Measurements from ENCODE around the gene SMYD3. TPM values are rescaled to one million over a fixed set of nuclear protein-coding genes. Genes with fewer than 3 reads are reported as not detected.

Gene SMYD3
- total and polyA plus RNA-seq, 2 donors (not counting 1 experiment from before 2014, with no cell fraction given) = 69.4 to 83.1 TPM

- no peaks in the 10 kb centered on the region for H3K4me1 ChIP-seq (ENCODE audit: control insufficient read depth, extremely low read depth, insufficient read depth, low read length)
- DNase-seq (ENCODE audit: low read depth in 2 of 2) = no peak
- no peaks in the 10 kb centered on the region for H3K36me3 ChIP-seq (ENCODE audit: control insufficient read depth, insufficient read depth, low read length)
- H3K9ac ChIP-seq (ENCODE audit: insufficient read depth, low read length) = no peak overlapping the region
- H3K4me2 ChIP-seq (ENCODE audit: extremely low read depth, insufficient read depth, low read length) = no peak overlapping the region
- no peaks in the 10 kb centered on the region for H3K79me2 ChIP-seq (ENCODE audit: control insufficient read depth, insufficient read depth, low read length)
- H3K27me3 ChIP-seq (ENCODE audit: control insufficient read depth, insufficient read depth, low read length) = no peaks in the 10 kb centered on the region
- no peak overlapping the region for H2AFZ ChIP-seq (ENCODE audit: low read length)
- H3K4me3 ChIP-seq (replicated peaks in 1 of 4; ENCODE audit: control extremely low read depth in 1 of 4, insufficient read depth in 1 of 4, low read depth in 3 of 4, low read length in 4 of 4) = no peak overlapping the region
- H4K20me1 ChIP-seq (ENCODE audit: control insufficient read depth, extremely low read depth, insufficient read depth, low read length) = no peaks in the 10 kb centered on the region
- TF ChIP-seq EZH2 (IDR thresholded peaks at IDR 0.05; ENCODE audit: low read length, missing control alignments) = no peak
- TF ChIP-seq CTCF (conservative IDR thresholded peaks at IDR 0.05 in 1 of 2, IDR thresholded peaks at IDR 0.05 in 1 of 2; ENCODE audit: low read depth in 1 of 2, low read length in 2 of 2) = no peak
- no peak overlapping the region for H3K27ac ChIP-seq (ENCODE audit: insufficient read depth, low read length)
- H3K9me3 ChIP-seq (ENCODE audit: control insufficient read depth, insufficient read depth, low read depth, low read length) = no peaks in the 10 kb centered on the region
Measured at GRCh38 chr1:246170574-246171261, 336.4 kb downstream of the SMYD3 start.

- Histone ChIP-seq H3K27me3 (ENCODE audit: control insufficient read depth, insufficient read depth, low read length) (no peaks in the 10 kb centered on the region), H3K9ac (ENCODE audit: insufficient read depth, low read length) (no peak overlapping the region), H3K4me2 (ENCODE audit: extremely low read depth, insufficient read depth, low read length) (no peak overlapping the region), H2AFZ (ENCODE audit: low read length) (no peak overlapping the region), H3K4me3 (replicated peaks in 1 of 4; ENCODE audit: control extremely low read depth in 1 of 4, insufficient read depth in 1 of 4, low read depth in 3 of 4, low read length in 4 of 4) (no peak overlapping the region), H3K9me3 (ENCODE audit: control insufficient read depth, insufficient read depth, low read depth, low read length) (no peaks in the 10 kb centered on the region), H3K4me1 (ENCODE audit: control insufficient read depth, extremely low read depth, insufficient read depth, low read length) (no peaks in the 10 kb centered on the region), H3K79me2 (ENCODE audit: control insufficient read depth, insufficient read depth, low read length) (no peaks in the 10 kb centered on the region), H3K36me3 (ENCODE audit: control insufficient read depth, insufficient read depth, low read length) (no peaks in the 10 kb centered on the region), H3K27ac (ENCODE audit: insufficient read depth, low read length) (no peak overlapping the region), H4K20me1 (ENCODE audit: control insufficient read depth, extremely low read depth, insufficient read depth, low read length) (no peaks in the 10 kb centered on the region)
- TF ChIP-seq CTCF (conservative IDR thresholded peaks at IDR 0.05 in 1 of 2, IDR thresholded peaks at IDR 0.05 in 1 of 2; ENCODE audit: low read depth in 1 of 2, low read length in 2 of 2) = no peak
- TF ChIP-seq EZH2 (IDR thresholded peaks at IDR 0.05; ENCODE audit: low read length, missing control alignments) = no peak
- DNase-seq (ENCODE audit: low read depth in 2 of 2) = no peak
Measured at GRCh38 chr1:246169486-246169885, 337.6 kb downstream of the SMYD3 start.

- no peak overlapping the region for H3K27ac ChIP-seq (ENCODE audit: insufficient read depth, low read length)
- TF ChIP-seq CTCF (conservative IDR thresholded peaks at IDR 0.05 in 1 of 2, IDR thresholded peaks at IDR 0.05 in 1 of 2; ENCODE audit: low read depth in 1 of 2, low read length in 2 of 2) (no peak), EZH2 (IDR thresholded peaks at IDR 0.05; ENCODE audit: low read length, missing control alignments) (no peak)
- H3K9ac ChIP-seq (ENCODE audit: insufficient read depth, low read length) = no peak overlapping the region
- H3K27me3 ChIP-seq (ENCODE audit: control insufficient read depth, insufficient read depth, low read length) = no peaks in the 10 kb centered on the region
- no peaks in the 10 kb centered on the region for H3K79me2 ChIP-seq (ENCODE audit: control insufficient read depth, insufficient read depth, low read length)
- H3K36me3 ChIP-seq (ENCODE audit: control insufficient read depth, insufficient read depth, low read length) = no peaks in the 10 kb centered on the region
- H4K20me1 ChIP-seq (ENCODE audit: control insufficient read depth, extremely low read depth, insufficient read depth, low read length) = no peaks in the 10 kb centered on the region
- DNase-seq (ENCODE audit: low read depth in 2 of 2) = peak in 1 of 2 donors; percentile 13
- no peak overlapping the region for H2AFZ ChIP-seq (ENCODE audit: low read length)
- H3K4me3 ChIP-seq (replicated peaks in 1 of 4; ENCODE audit: control extremely low read depth in 1 of 4, insufficient read depth in 1 of 4, low read depth in 3 of 4, low read length in 4 of 4) = no peak overlapping the region
- H3K4me2 ChIP-seq (ENCODE audit: extremely low read depth, insufficient read depth, low read length) = no peak overlapping the region
- H3K9me3 ChIP-seq (ENCODE audit: control insufficient read depth, insufficient read depth, low read depth, low read length) = no peaks in the 10 kb centered on the region
- H3K4me1 ChIP-seq (ENCODE audit: control insufficient read depth, extremely low read depth, insufficient read depth, low read length) = no peaks in the 10 kb centered on the region
Measured at GRCh38 chr1:246169019-246169418, 338.1 kb downstream of the SMYD3 start.
